Activated CD4-positive, CD25-positive, alpha-beta regulatory T cell treated with anti-CD3 and anti-CD28 coated beads, Interleukin-2, amount 50 U/mL, for 72 hours (primary cell): Measurements from ENCODE around the gene ANGPT4.
A peak's percentile ranks its signal among the peaks of the same experiment; 100 is the strongest.

Experiments
- DNase-seq: peaks from one replicate; pipeline ENCODE4 v3.0.0; 2021

ANGPT4 gene

GRCh38 chr20:916125-916799 is at the start of gene ANGPT4:
ANGPT4 (minus strand) TSS chr20:916334; CDS start chr20:916214, 120 bp downstream.
- DNase-seq: no peak

GRCh38 chr20:963795-964194 is 47.7 kb upstream of the ANGPT4 start:
- no peak for DNase-seq

GRCh38 chr20:962683-963082 is 46.5 kb upstream of the ANGPT4 start:
- DNase-seq: no peak

GRCh38 chr20:962223-962622 is 46.1 kb upstream of the ANGPT4 start:
- DNase-seq: no peak

- DNase-seq: no peak
Measured at GRCh38 chr20:961768-962167, 45.6 kb upstream of the ANGPT4 start.

- no peak for DNase-seq
Measured at GRCh38 chr20:959996-960615, 44.0 kb upstream of the ANGPT4 start.

- no peak for DNase-seq
Measured at GRCh38 chr20:958936-959815, 43.0 kb upstream of the ANGPT4 start.

- DNase-seq: no peak
Measured at GRCh38 chr20:957544-957943, 41.4 kb upstream of the ANGPT4 start.

GRCh38 chr20:956330-956951 is 40.3 kb upstream of the ANGPT4 start:
- DNase-seq: peak; percentile 78

GRCh38 chr20:955656-956055 is 39.5 kb upstream of the ANGPT4 start:
- DNase-seq: no peak

- no peak for DNase-seq
Measured at GRCh38 chr20:955111-955510, 39.0 kb upstream of the ANGPT4 start.

- DNase-seq: no peak
Measured at GRCh38 chr20:953742-954141, 37.6 kb upstream of the ANGPT4 start.

- no peak for DNase-seq
Measured at GRCh38 chr20:952196-952795, 36.2 kb upstream of the ANGPT4 start.

GRCh38 chr20:951384-952169 is 35.4 kb upstream of the ANGPT4 start:
- no peak for DNase-seq

GRCh38 chr20:949717-950116 is 33.6 kb upstream of the ANGPT4 start:
- no peak for DNase-seq

GRCh38 chr20:946826-947225 is 30.7 kb upstream of the ANGPT4 start:
- no peak for DNase-seq

- no peak for DNase-seq
Measured at GRCh38 chr20:945841-946240, 29.7 kb upstream of the ANGPT4 start.

GRCh38 chr20:944774-945410 is 28.8 kb upstream of the ANGPT4 start:
- no peak for DNase-seq

- DNase-seq: no peak
Measured at GRCh38 chr20:944148-944547, 28.0 kb upstream of the ANGPT4 start.

- no peak for DNase-seq
Measured at GRCh38 chr20:942611-943010, 26.5 kb upstream of the ANGPT4 start.

GRCh38 chr20:940926-941325 is 24.8 kb upstream of the ANGPT4 start:
- DNase-seq: no peak

GRCh38 chr20:939606-940005 is 23.5 kb upstream of the ANGPT4 start:
- no peak for DNase-seq
